Thymus (tissue), 11 donors: ENCODE results near the gene PPARG. TPM values are rescaled to one million over a fixed set of nuclear protein-coding genes. Genes with fewer than 3 reads are reported as not detected.
"Not testable (repeated sequence)": the region's sequence is repeated elsewhere in the genome, so short reads cannot be mapped to it uniquely, and the experiment has no call there.

Source experiments
- DNase-seq, 9 donors: peaks; one replicate each; pipeline ENCODE4 v3.0.0-alpha.2; 2013; ENCODE audit warnings: low spot score in 9 of 9, low read depth in 6 of 9, missing footprints in 1 of 9
- H3K27ac ChIP-seq, 2 donors: one replicate each; pipeline ENCODE4 v1.5.1; 2013; ENCODE audit warnings: control low read depth in 1 of 2, low read depth in 1 of 2, low read length in 1 of 2, mild to moderate bottlenecking in 1 of 2, moderate library complexity in 1 of 2
- H3K27me3 ChIP-seq, 2 donors: one replicate each; pipeline ENCODE4 v1.5.1; 2013; ENCODE audit warnings: low read length in 1 of 2; ENCODE audit not compliant: control insufficient read depth in 2 of 2, insufficient read depth in 1 of 2
- H3K36me3 ChIP-seq, 2 donors: one replicate each; pipeline ENCODE4 v1.5.1; 2013; ENCODE audit warnings: low read length in 1 of 2, mild to moderate bottlenecking in 1 of 2, moderate library complexity in 1 of 2; ENCODE audit not compliant: control insufficient read depth in 2 of 2, insufficient read depth in 2 of 2
- H3K4me1 ChIP-seq, 2 donors: one replicate each; pipeline ENCODE4 v1.5.1; 2013; ENCODE audit warnings: low read length in 2 of 2; ENCODE audit not compliant: control insufficient read depth in 2 of 2, insufficient read depth in 2 of 2
- H3K4me3 ChIP-seq, 2 donors: one replicate each; pipeline ENCODE4 v1.5.1; 2013; ENCODE audit warnings: low read length in 2 of 2, control low read depth in 1 of 2, mild to moderate bottlenecking in 1 of 2
- H3K9me3 ChIP-seq, 2 donors: one replicate each; pipeline ENCODE4 v1.5.1; 2013; ENCODE audit warnings: low read length in 1 of 2, mild to moderate bottlenecking in 1 of 2; ENCODE audit not compliant: control insufficient read depth in 2 of 2, insufficient read depth in 1 of 2
- WGBS: extraction: QIAGEN DNeasy Blood & Tissue Kit; methylation state at CpG from one replicate; pipeline ENCODE4 v1.1.7; 2013; 5-methylcytosine and 5-hydroxymethylcytosine counted together
- polyA plus RNA-seq: library from polyadenylated mRNA; stranded (reverse); fragments of 200-250 nt; gene quantifications from one replicate; pipeline ENCODE4 v1.2.3, GENCODE V29; 2013
- total RNA-seq: library from RNA; stranded (reverse); fragments of 120-200 nt; gene quantifications from one replicate; pipeline ENCODE4 v1.2.4, GENCODE V29; 2013
- donor health status: healthy.

PPARG gene
- total and polyA plus RNA-seq, 2 donors = 4.3 to 8.8 TPM

DNA sequence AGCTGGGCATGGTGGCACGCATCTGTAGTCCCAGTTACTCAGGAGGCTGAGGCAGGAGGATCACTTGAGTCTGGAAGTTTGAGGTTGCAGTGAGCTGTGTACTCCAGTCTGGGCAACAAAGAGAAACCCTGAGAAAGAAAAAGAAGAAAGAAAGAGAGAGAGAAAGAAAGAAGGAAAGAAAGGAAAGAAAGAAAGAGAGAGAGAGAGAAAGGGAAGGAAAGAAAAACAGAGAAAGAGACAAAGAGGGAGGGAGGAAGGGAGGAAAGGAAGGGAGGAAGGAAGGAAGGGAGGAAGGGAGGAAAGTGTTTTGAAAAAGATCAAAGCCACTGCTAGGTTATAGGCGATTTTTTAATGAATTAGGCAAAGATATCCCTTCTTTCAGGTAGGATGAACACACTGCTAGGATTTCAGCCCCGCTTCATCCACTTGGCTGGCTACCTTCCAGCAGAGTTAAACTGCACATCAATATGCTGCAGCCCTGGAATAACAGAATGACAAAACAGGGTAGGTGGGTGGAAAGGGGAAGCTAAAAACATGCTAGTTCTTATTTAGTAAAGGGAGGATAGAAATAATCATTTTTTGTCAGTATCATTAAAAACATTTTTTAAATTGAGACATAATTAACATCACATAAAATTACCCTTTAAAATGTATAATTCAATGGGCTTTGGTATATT, 12.8 kb upstream of the PPARG start:
- Histone ChIP-seq H3K36me3 (no peaks in the 10 kb centered on the region), H3K27me3 (no peaks in the 10 kb centered on the region), H3K4me1 (no peaks in the 10 kb centered on the region), H3K9me3 (no peaks in the 10 kb centered on the region), H3K27ac (no peak overlapping the region), H3K4me3 (no peak overlapping the region)
- DNase-seq = no peak
- 87% methylated on average over 3 of the region's 3 CpGs for WGBS

DNA sequence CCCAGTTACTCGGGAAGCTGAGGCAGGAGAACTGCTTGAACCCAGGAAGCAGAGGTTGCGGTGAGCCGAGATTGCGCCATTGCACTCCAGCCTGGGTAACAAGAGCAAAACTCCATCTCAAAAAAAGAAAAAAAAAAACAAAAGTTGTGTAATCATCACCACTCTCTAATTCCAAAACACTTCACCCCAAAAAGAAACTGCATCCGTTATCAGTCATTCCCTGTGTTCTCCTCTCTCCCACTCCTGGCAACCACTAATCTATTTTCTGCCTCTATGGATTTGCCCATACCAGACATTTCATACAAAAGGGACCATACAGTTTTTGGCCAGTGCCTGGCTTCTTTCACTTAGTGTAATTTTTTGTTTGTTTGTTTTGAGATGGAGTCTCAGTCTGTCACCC, 12.0 kb upstream of the PPARG start:
- H3K27ac ChIP-seq, H3K4me3 ChIP-seq, H3K4me1 ChIP-seq, H3K9me3 ChIP-seq, H3K27me3 ChIP-seq, DNase-seq, H3K36me3 ChIP-seq: not testable (repeated sequence)
- WGBS = over 99% methylated on average over 5 of the region's 5 CpGs

DNA sequence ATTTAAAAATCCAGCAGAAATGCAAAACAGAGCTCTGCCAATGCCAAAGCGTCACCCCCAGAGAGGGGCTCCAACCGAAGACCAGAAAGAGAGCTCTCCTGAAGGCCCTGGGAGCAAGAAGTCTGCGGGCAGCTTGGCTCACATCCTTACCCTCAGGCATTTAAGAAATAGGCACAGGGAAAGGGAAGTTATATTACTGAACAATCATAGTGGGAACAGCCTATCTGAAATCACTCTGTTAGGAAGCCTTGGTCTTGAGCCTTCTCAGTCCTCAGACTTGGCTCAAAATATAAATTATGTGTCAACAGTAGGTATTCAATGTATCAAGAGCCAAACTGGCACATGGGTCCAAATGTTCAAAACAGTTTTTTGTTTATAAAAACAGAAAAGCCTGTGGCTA, 10.3 kb upstream of the PPARG start:
- Histone ChIP-seq H3K27ac (no peak overlapping the region), H3K4me3 (no peak overlapping the region), H3K36me3 (no peaks in the 10 kb centered on the region), H3K4me1 (no peaks in the 10 kb centered on the region), H3K27me3 (peaks cover 0 to 7% of the 10 kb centered on the region in 2 donors), H3K9me3 (no peaks in the 10 kb centered on the region)
- WGBS = 97% methylated on average over 3 of the region's 3 CpGs
- DNase-seq = no peak

GRCh38 chr3:12279591-12280326, 9.1 kb upstream of the PPARG start:
- Histone ChIP-seq H3K4me3 (no peak overlapping the region), H3K27me3 (peaks cover 0 to 7% of the 10 kb centered on the region in 2 donors), H3K27ac (no peak overlapping the region), H3K9me3 (no peaks in the 10 kb centered on the region), H3K36me3 (no peaks in the 10 kb centered on the region), H3K4me1 (no peaks in the 10 kb centered on the region)
- WGBS = 96% methylated on average over 10 of the region's 10 CpGs
- DNase-seq = no peak

DNA sequence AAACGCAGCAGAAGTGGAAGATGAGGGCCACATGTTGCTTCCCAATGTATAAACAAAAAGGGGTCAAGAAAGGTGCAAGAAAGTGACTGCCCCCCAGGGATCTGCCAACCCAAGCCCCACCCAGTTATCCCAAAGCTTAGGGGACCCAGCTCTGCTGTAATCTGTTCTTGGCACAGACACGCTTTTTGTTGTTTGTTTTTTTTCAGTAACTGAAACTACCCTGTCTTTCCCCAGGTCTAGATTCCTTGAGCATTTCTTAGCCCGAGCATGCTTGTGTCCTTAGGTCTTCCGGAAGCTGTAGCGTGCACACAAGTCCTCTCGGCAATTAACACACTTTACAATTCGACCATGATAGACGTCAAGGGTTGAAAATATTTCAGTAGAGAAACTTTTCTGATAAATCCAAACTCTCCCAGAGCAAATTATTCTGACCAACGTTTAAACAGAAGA, 8.5 kb upstream of the PPARG start:
- Histone ChIP-seq H3K36me3 (no peaks in the 10 kb centered on the region), H3K27me3 (peaks cover 0 to 13% of the 10 kb centered on the region in 2 donors), H3K27ac (no peak overlapping the region), H3K4me3 (no peak overlapping the region), H3K4me1 (no peaks in the 10 kb centered on the region), H3K9me3 (no peaks in the 10 kb centered on the region)
- 80% methylated on average over 9 of the region's 9 CpGs for WGBS
- no peak for DNase-seq

GRCh38 chr3:12284591-12284990, 4.3 kb upstream of the PPARG start:
- Histone ChIP-seq H3K9me3 (no peaks in the 10 kb centered on the region), H3K4me1 (peaks cover 0 to 3% of the 10 kb centered on the region in 2 donors), H3K4me3 (no peak overlapping the region), H3K36me3 (no peaks in the 10 kb centered on the region), H3K27me3 (peaks cover 20 to 52% of the 10 kb centered on the region in 2 donors), H3K27ac (no peak overlapping the region)
- DNase-seq = no peak
- 94% methylated on average over 2 of the region's 2 CpGs for WGBS

DNA sequence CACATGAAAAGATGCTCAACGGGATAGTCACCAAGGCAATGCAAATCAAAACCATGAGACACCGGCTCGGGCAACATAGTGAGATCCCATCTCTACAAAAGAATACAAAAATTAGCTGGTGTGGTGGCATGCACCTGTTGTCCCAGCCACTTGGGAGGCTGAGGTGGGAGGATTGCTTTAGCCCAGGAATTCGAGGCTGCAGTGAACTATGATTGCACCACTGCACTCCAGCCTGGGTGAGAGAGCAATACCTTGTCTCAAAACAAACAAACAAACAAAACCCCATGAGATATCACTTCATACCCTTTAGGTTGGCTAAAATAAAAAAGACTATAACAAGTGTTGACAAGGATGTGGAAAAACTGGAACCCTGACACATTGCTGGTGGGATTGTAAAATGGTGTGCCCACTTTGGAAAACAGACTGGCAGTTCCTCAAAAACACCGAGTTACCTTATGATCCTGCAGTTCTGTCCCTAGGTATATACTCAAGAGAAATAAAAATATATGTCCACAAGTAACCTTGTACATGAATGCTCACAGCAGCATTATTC, 3.8 kb upstream of the PPARG start:
- 94% methylated on average over 5 of the region's 5 CpGs for WGBS
- no peaks in the 10 kb centered on the region for H3K36me3 ChIP-seq
- H3K4me3 ChIP-seq = no peak overlapping the region
- H3K9me3 ChIP-seq = no peaks in the 10 kb centered on the region
- DNase-seq = no peak
- H3K27me3 ChIP-seq = peaks cover 20 to 57% of the 10 kb centered on the region in 2 donors
- H3K27ac ChIP-seq = no peak overlapping the region
- H3K4me1 ChIP-seq = peaks cover 0 to 3% of the 10 kb centered on the region in 2 donors

- WGBS = 94% methylated on average over 7 of the region's 7 CpGs
- peaks cover 22 to 61% of the 10 kb centered on the region in 2 donors for H3K27me3 ChIP-seq
- not testable (repeated sequence) for H3K36me3 ChIP-seq
Observed at GRCh38 chr3:12285779-12286178, 3.1 kb upstream of the PPARG start.

GRCh38 chr3:12286504-12286903, 2.4 kb upstream of the PPARG start:
- no peak overlapping the region for H3K27ac ChIP-seq

More at GRCh38 chr3:12285779-12286178, 3.1 kb upstream of the PPARG start:
- H3K9me3 ChIP-seq, H3K4me3 ChIP-seq, H3K27ac ChIP-seq, H3K4me1 ChIP-seq, DNase-seq: not testable (repeated sequence)

More at GRCh38 chr3:12286504-12286903, 2.4 kb upstream of the PPARG start:
- no peak overlapping the region for H3K4me3 ChIP-seq
- H3K4me1 ChIP-seq = peaks cover 0 to 3% of the 10 kb centered on the region in 2 donors
- no peaks in the 10 kb centered on the region for H3K36me3 ChIP-seq
- 81% methylated on average over 12 of the region's 12 CpGs for WGBS
- no peaks in the 10 kb centered on the region for H3K9me3 ChIP-seq
- DNase-seq = no peak
- H3K27me3 ChIP-seq = peaks cover 26 to 59% of the 10 kb centered on the region in 2 donors
